HCT116 (cell line): ENCODE measurements around the gene ADAM21. TPM values are rescaled to one million over a fixed set of nuclear protein-coding genes. Genes with fewer than 3 reads are reported as not detected.
A peak's percentile ranks its signal among the peaks of the same experiment; 100 is the strongest.

Experiments used
- ATAC-seq: fragments of 200-7000 bp; cut with Tn5 transposase; 2 replicates; pipeline ENCODE4 v1.9.1; 2020; ENCODE audit warnings: mild to moderate bottlenecking, moderate library complexity
- BruUV-seq: library from RNA; stranded (reverse); fragments of 400-500 nt; replicated peaks from 2 replicates; lab custom pipeline; 2021; lab: Mats Ljungman, UMichigan
- CTCF ChIA-PET: fragments of 300-600 bp; sonication (Branson Sonifier 250); formaldehyde crosslinking; loops from one replicate; lab custom pipeline; 2021; ENCODE audit warnings: antibody characterized with exemption; lab: Charles Lee
- POLR2A ChIA-PET: fragments of 300-600, 350-600 bp; sonication (Branson Sonifier 250); formaldehyde crosslinking; loops from one replicate; lab custom pipeline; 2021; ENCODE audit warnings: antibody characterized with exemption; lab: Charles Lee
- RAD21 ChIA-PET, 2 experiments: fragments of 300-600 bp; sonication (Branson Sonifier 250); formaldehyde crosslinking; loops; one replicate each; lab custom pipeline; 2023; ENCODE audit warnings: low total read pairs in 2 of 2; ENCODE audit not compliant: uncharacterized antibody in 2 of 2, unreplicated experiment in 2 of 2, low non-redundant PET in 1 of 2; lab: Charles Lee
- DNase-seq: peaks from one replicate; pipeline ENCODE4 v3.0.0-alpha.2; 2010; ENCODE audit warnings: low read depth, low spot score
- H2AFZ ChIP-seq: fragments of 200-600 bp; shearing (Covaris generic), sonication (generic); 2 replicates; pipeline ENCODE4 v1.6.1; 2017; ENCODE audit warnings: low read depth, mixed run types, mixed read lengths, antibody characterized with exemption, low read length; ENCODE audit not compliant: poor library complexity, severe bottlenecking
- H3K27ac ChIP-seq: 2 replicates; pipeline ENCODE4 v1.5.1; 2012; ENCODE audit warnings: low read depth, low read length
- H3K27me3 ChIP-seq: fragments of 200-600 bp; sonication (generic); 2 replicates; pipeline ENCODE4 v1.6.1; 2016; ENCODE audit warnings: mixed run types, low read length, mixed read lengths; ENCODE audit not compliant: insufficient read depth
- H3K36me3 ChIP-seq, 2 experiments: fragments of 200-500 bp in 1 of 2; fragments of 200-600 bp in 1 of 2; sonication (Bioruptor generic) in 1 of 2; sonication (generic) in 1 of 2; 2 replicates each; pipeline versions ENCODE4 v1.5.1 to v1.6.1; 2014 to 2016; ENCODE audit warnings: low read length in 2 of 2, inconsistent platforms in 1 of 2, mixed read lengths in 1 of 2, mixed run types in 1 of 2; ENCODE audit not compliant: insufficient read depth in 2 of 2, control insufficient read depth in 1 of 2
- H3K4me1 ChIP-seq, 2 experiments: fragments of 200-600 bp in 1 of 2; sonication (generic) in 1 of 2; 2 replicates each; pipeline versions ENCODE4 v1.5.1 to v1.6.1; 2012 to 2017; ENCODE audit warnings: low read length in 2 of 2, inconsistent platforms in 1 of 2, mild to moderate bottlenecking in 1 of 2, mixed read lengths in 1 of 2, mixed run types in 1 of 2, moderate library complexity in 1 of 2; ENCODE audit not compliant: insufficient read depth in 2 of 2, control insufficient read depth in 1 of 2
- H3K4me2 ChIP-seq: fragments of 200-600 bp; sonication (generic); 2 replicates; pipeline ENCODE4 v1.6.1; 2017; ENCODE audit warnings: mixed run types, low read length, mixed read lengths
- H3K4me3 ChIP-seq, 2 experiments: fragments of 200-600 bp in 1 of 2; sonication (generic) in 1 of 2; replicated peaks in 1 of 2; 2 replicates each; pipeline ENCODE4 v1.5.1; 2011 to 2016; ENCODE audit warnings: low read length in 2 of 2, control low read depth in 1 of 2, low read depth in 1 of 2, mild to moderate bottlenecking in 1 of 2, mixed read lengths in 1 of 2, mixed run types in 1 of 2
- H3K79me2 ChIP-seq: fragments of 200-600 bp; sonication (generic); 2 replicates; pipeline ENCODE4 v1.6.1; 2017; ENCODE audit warnings: mild to moderate bottlenecking, mixed run types, low read length, moderate library complexity, mixed read lengths; ENCODE audit not compliant: insufficient read depth
- H3K9ac ChIP-seq: fragments of 200-600 bp; sonication (generic); 2 replicates; pipeline ENCODE4 v1.6.1; 2016; ENCODE audit warnings: low read length, mixed read lengths
- H3K9me2 ChIP-seq: fragments of 200-600 bp; sonication (generic), shearing (Covaris generic); 2 replicates; pipeline ENCODE4 v1.6.1; 2017; ENCODE audit warnings: mixed run types, mild to moderate bottlenecking, moderate library complexity; ENCODE audit not compliant: insufficient read depth
- H3K9me3 ChIP-seq, 2 experiments: fragments of 200-500 bp in 1 of 2; fragments of 200-600 bp in 1 of 2; sonication (Bioruptor generic) in 1 of 2; sonication (generic) in 1 of 2; 2 replicates each; pipeline ENCODE4 v1.6.1; 2014 to 2017; ENCODE audit warnings: low read length in 2 of 2, mixed read lengths in 2 of 2, inconsistent platforms in 1 of 2, low read depth in 1 of 2, mild to moderate bottlenecking in 1 of 2, mixed run types in 1 of 2, moderate library complexity in 1 of 2; ENCODE audit not compliant: control insufficient read depth in 1 of 2, insufficient read depth in 1 of 2
- H4K20me1 ChIP-seq: fragments of 200-600 bp; sonication (generic), shearing (Covaris generic); 2 replicates; pipeline ENCODE4 v1.6.1; 2017; ENCODE audit warnings: mixed run types, mild to moderate bottlenecking, moderate library complexity; ENCODE audit not compliant: insufficient read depth
- ELF1 ChIP-seq: IDR thresholded peaks from 2 replicates; pipeline ENCODE4 v1.6.1; 2012; ENCODE audit warnings: low read depth, borderline replicate concordance
- EZH2 ChIP-seq: fragments of 200-600 bp; sonication (generic); IDR thresholded peaks from 2 replicates; pipeline ENCODE4 v1.6.1; 2017; ENCODE audit warnings: antibody characterized with exemption, mixed run types
- MAX ChIP-seq: IDR thresholded peaks from 2 replicates; pipeline ENCODE4 v1.6.1; 2012
- REST ChIP-seq: IDR thresholded peaks from 2 replicates; pipeline ENCODE4 v1.6.1; 2012; ENCODE audit warnings: low read depth
- SIN3A ChIP-seq: IDR thresholded peaks from 2 replicates; pipeline ENCODE4 v1.6.1; 2012; ENCODE audit warnings: low read depth
- ZBTB33 ChIP-seq: IDR thresholded peaks from 2 replicates; pipeline ENCODE4 v1.6.1; 2011; ENCODE audit warnings: mild to moderate bottlenecking, low read length, moderate library complexity; ENCODE audit not compliant: insufficient replicate concordance; ENCODE audit errors: extremely low read depth
- intact Hi-C: fragments of 100-400 bp; cut with micrococcal nuclease; formaldehyde crosslinking; loops from 2 replicates; pipeline ENCODE4 v1.10.0; 2022
- total RNA-seq: library from RNA; stranded (reverse); gene quantifications from one replicate; pipeline ENCODE4 v1.2.1, GENCODE V29; 2021; ENCODE audit not compliant: unreplicated experiment

The ADAM21 gene
- total RNA-seq, 1 experiment from 2014 or later, result 0.98 TPM

GRCh38 chr14:70415788-70416187 lies 36.2 kb upstream of the ADAM21 start:
- Histone ChIP-seq H3K36me3 (no peaks in the 10 kb centered on the region; a peak in 1 of 4 replicates), H3K4me3 (peak overlapping the region; percentile 81 to 91), H2AFZ (no peak overlapping the region), H3K27me3 (no peaks in the 10 kb centered on the region), H4K20me1 (no peaks in the 10 kb centered on the region), H3K4me1 (peaks cover 5 to 13% of the 10 kb centered on the region in 2 experiments; a peak in 3 of 4 replicates), H3K79me2 (peaks cover 49% of the 10 kb centered on the region), H3K27ac (no peak overlapping the region), H3K9ac (no peak overlapping the region), H3K9me2 (no peaks in the 10 kb centered on the region), H3K4me2 (peak overlapping the region; percentile 75), H3K9me3 (no peaks in the 10 kb centered on the region)
- POLR2A ChIA-PET, result interaction anchor here (0.8 kb wide), 1 partner anchor 393 kb away, joined by 3 read pairs; the partner anchor contains the start of gene MAP3K9
- TF ChIP-seq REST (no peak), SIN3A (no peak), EZH2 (no peak), ELF1 (no peak), ZBTB33 (no peak), MAX (no peak)
- intact Hi-C loops, result no loop called here
- BruUV-seq, result no TSS peak
- RAD21 ChIA-PET, result no interaction called here
- ATAC-seq (no peak), DNase-seq (no peak)
- CTCF ChIA-PET, result no interaction called here
